Subcutaneous abdominal adipose tissue (tissue), 5 donors: ENCODE results near the gene SPRED2.

Experiments
- H3K27ac ChIP-seq: one replicate; pipeline ENCODE4 v1.7.0; 2013; ENCODE audit warnings: low read depth, mild to moderate bottlenecking, inconsistent platforms, low read length, moderate library complexity
- H3K27me3 ChIP-seq, 5 donors: one replicate each; pipeline ENCODE4 v1.7.0; 2013; ENCODE audit warnings: low read length in 5 of 5, inconsistent platforms in 1 of 5; ENCODE audit not compliant: control insufficient read depth in 5 of 5, insufficient read depth in 4 of 5
- H3K36me3 ChIP-seq, 5 donors: one replicate each; pipeline ENCODE4 v1.7.0; 2013; ENCODE audit warnings: low read length in 5 of 5; ENCODE audit not compliant: control insufficient read depth in 5 of 5, insufficient read depth in 5 of 5
- H3K4me1 ChIP-seq, 5 donors: one replicate each; pipeline ENCODE4 v1.7.0; 2013; ENCODE audit warnings: low read length in 5 of 5, mild to moderate bottlenecking in 3 of 5, moderate library complexity in 1 of 5; ENCODE audit not compliant: control insufficient read depth in 5 of 5, insufficient read depth in 5 of 5
- H3K4me3 ChIP-seq, 5 donors: one replicate each; pipeline ENCODE4 v1.7.0; 2013; ENCODE audit warnings: low read length in 5 of 5, low read depth in 1 of 5
- H3K9ac ChIP-seq, 5 donors: one replicate each; pipeline ENCODE4 v1.7.0; 2013; ENCODE audit warnings: low read length in 5 of 5, mild to moderate bottlenecking in 4 of 5, moderate library complexity in 3 of 5
- H3K9me3 ChIP-seq, 5 donors: one replicate each; pipeline ENCODE4 v1.7.0; 2013; ENCODE audit warnings: low read length in 5 of 5; ENCODE audit not compliant: control insufficient read depth in 5 of 5
- donor health status: healthy.
- donor health status: healthy.
- donor health status: healthy.
- donor health status: healthy.
- donor health status: healthy.

The SPRED2 gene

GRCh38 chr2:65402780-65403528, 29.4 kb downstream of the SPRED2 start:
- Histone ChIP-seq H3K4me3 (no peak overlapping the region), H3K27ac (no peak overlapping the region), H3K27me3 (no peaks in the 10 kb centered on the region), H3K36me3 (no peaks in the 10 kb centered on the region), H3K9ac (no peak overlapping the region), H3K4me1 (peaks cover 1 to 30% (median 15%) of the 10 kb centered on the region in 5 donors), H3K9me3 (no peaks in the 10 kb centered on the region)

GRCh38 chr2:65402323-65402722, 30.1 kb downstream of the SPRED2 start:
- Histone ChIP-seq H3K4me3 (no peak overlapping the region), H3K4me1 (peaks cover 3 to 28% (median 17%) of the 10 kb centered on the region in 5 donors), H3K9me3 (no peaks in the 10 kb centered on the region), H3K27me3 (no peaks in the 10 kb centered on the region), H3K36me3 (no peaks in the 10 kb centered on the region), H3K27ac (no peak overlapping the region), H3K9ac (no peak overlapping the region)

- Histone ChIP-seq H3K9me3 (no peaks in the 10 kb centered on the region), H3K9ac (no peak overlapping the region), H3K4me1 (peaks cover 12 to 27% (median 21%) of the 10 kb centered on the region in 5 donors), H3K36me3 (no peaks in the 10 kb centered on the region), H3K27ac (no peak overlapping the region), H3K4me3 (no peak overlapping the region), H3K27me3 (no peaks in the 10 kb centered on the region)
These were observed 35.3 kb downstream of the SPRED2 start for GRCh38 chr2:65397122-65397521.

- no peak overlapping the region for H3K9ac ChIP-seq
- H3K4me3 ChIP-seq, result peak overlapping the region in 3 of 5 donors; percentile 6 to 25 (median 21)
- H3K27ac ChIP-seq, result no peak overlapping the region
- H3K4me1 ChIP-seq, result peaks cover 12 to 27% (median 17%) of the 10 kb centered on the region in 5 donors
- no peaks in the 10 kb centered on the region for H3K27me3 ChIP-seq
- no peaks in the 10 kb centered on the region for H3K36me3 ChIP-seq
- H3K9me3 ChIP-seq, result no peaks in the 10 kb centered on the region
These were observed 35.9 kb downstream of the SPRED2 start for GRCh38 chr2:65396348-65397026.

DNA sequence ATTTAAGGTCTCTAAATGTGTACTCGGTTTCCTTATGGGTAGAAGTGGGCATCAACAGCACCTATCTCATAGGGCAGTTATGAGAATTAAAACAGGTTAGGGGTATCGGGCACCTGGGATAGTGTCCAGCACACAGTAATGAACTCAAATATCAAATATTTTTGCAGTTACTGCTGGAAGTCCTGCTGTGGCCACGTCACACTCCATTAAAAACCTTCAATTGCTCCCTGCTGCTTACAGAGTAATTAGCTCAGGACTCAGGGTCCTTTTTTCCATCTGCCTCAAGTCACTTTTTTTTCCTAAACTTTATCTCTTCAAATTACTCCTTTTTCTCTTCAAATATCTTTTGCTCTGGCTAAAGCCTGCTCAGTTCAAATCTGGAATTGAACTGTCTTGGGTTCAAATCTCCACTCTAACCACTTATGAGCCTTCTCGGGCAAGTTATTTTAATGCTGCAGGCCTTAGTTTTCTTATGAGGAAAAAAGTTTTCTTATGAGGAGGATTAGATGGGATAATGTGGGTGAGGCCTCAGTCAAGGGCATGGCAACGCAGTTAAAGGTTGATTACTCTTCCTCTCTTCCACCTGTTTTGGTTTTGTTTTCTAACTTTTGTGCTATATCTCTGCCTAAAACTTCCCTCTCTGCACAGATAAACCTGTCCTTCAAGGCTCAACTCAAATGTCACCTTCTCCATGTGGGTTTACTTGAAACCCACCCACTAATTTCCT, 36.6 kb downstream of the SPRED2 start:
- Histone ChIP-seq H3K27ac (no peak overlapping the region), H3K27me3 (no peaks in the 10 kb centered on the region), H3K9me3 (no peaks in the 10 kb centered on the region), H3K4me3 (peak overlapping the region in 1 of 5 donors; percentile 25), H3K36me3 (no peaks in the 10 kb centered on the region), H3K9ac (no peak overlapping the region), H3K4me1 (peaks cover 12 to 27% (median 17%) of the 10 kb centered on the region in 5 donors)

GRCh38 chr2:65393743-65394422, 38.5 kb downstream of the SPRED2 start:
- H3K4me1 ChIP-seq, result peaks cover 12 to 43% (median 19%) of the 10 kb centered on the region in 5 donors
- H3K27ac ChIP-seq, result no peak overlapping the region
- no peaks in the 10 kb centered on the region for H3K9me3 ChIP-seq
- H3K9ac ChIP-seq, result no peak overlapping the region
- no peak overlapping the region for H3K4me3 ChIP-seq
- H3K27me3 ChIP-seq, result no peaks in the 10 kb centered on the region
- H3K36me3 ChIP-seq, result no peaks in the 10 kb centered on the region

DNA sequence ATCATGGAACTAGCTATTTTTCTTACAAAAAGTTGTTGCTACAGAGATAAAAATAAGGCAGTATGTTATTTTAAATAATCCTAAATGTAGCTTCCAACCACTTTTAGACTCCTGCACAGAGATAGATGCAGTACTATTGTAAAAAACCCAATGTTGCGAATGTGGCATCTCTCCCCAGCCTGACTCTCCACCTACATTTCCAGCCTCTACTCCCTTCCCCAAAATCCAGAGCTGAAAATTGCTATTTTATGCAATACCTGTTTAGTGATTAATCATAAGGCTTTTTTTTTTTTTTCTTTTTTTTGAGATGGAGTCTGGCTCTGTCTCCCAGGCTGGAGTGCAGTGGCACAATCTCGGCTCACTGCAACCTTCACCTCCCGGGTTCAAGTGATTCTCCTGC, 39.4 kb downstream of the SPRED2 start:
- Histone ChIP-seq H3K9me3 (no peaks in the 10 kb centered on the region), H3K9ac (no peak overlapping the region), H3K27ac (no peak overlapping the region), H3K4me3 (no peak overlapping the region), H3K4me1 (peaks cover 12 to 47% (median 20%) of the 10 kb centered on the region in 5 donors), H3K27me3 (no peaks in the 10 kb centered on the region), H3K36me3 (no peaks in the 10 kb centered on the region)

- peaks cover 12 to 46% (median 20%) of the 10 kb centered on the region in 5 donors for H3K4me1 ChIP-seq
- H3K36me3 ChIP-seq, result no peaks in the 10 kb centered on the region
- no peaks in the 10 kb centered on the region for H3K9me3 ChIP-seq
- H3K27me3 ChIP-seq, result no peaks in the 10 kb centered on the region
- no peak overlapping the region for H3K27ac ChIP-seq
- H3K9ac ChIP-seq, result no peak overlapping the region
- no peak overlapping the region for H3K4me3 ChIP-seq
These were observed 39.8 kb downstream of the SPRED2 start for GRCh38 chr2:65392609-65393008.

GRCh38 chr2:65390134-65390533, 42.3 kb downstream of the SPRED2 start:
- Histone ChIP-seq H3K9ac (no peak overlapping the region), H3K4me3 (no peak overlapping the region), H3K36me3 (no peaks in the 10 kb centered on the region), H3K27me3 (no peaks in the 10 kb centered on the region), H3K9me3 (no peaks in the 10 kb centered on the region), H3K4me1 (peaks cover 0 to 34% (median 13%) of the 10 kb centered on the region in 5 donors), H3K27ac (no peak overlapping the region)
